Transverse colon (tissue), 4 donors: Measurements from ENCODE around the gene RNF225.

ENCODE experiments used
- CTCF ChIP-seq, 5 experiments: fragments of 200-600 bp in 3 of 5; fragments of 450-650 bp in 2 of 5; sonication (generic) in 3 of 5; IDR thresholded peaks; 1 replicate in 2 of 5; 2 replicates in 3 of 5; pipeline ENCODE4 v1.5.1; 2016 to 2017; ENCODE audit warnings: antibody characterized with exemption in 5 of 5, inconsistent platforms in 3 of 5, mild to moderate bottlenecking in 2 of 5, moderate library complexity in 1 of 5
- POLR2AphosphoS5 ChIP-seq, 3 donors: sonication (generic); formaldehyde crosslinking; IDR thresholded peaks; one replicate each; pipeline ENCODE4 v1.6.1; 2016; ENCODE audit warnings: antibody characterized with exemption in 3 of 3

GRCh38 chr19:58351990-58352755, 43.3 kb upstream of the RNF225 start:
- TF ChIP-seq CTCF (IDR thresholded peaks at IDR 0.05) (no peak), POLR2AphosphoS5 (IDR thresholded peaks at IDR 0.05) (no peak)
